DMS 273 treated with DMSO at 0.1 percent for 48 hours (cell line): ENCODE results near the gene OR13A1.
"Not testable (repeated sequence)": the region's sequence is repeated elsewhere in the genome, so short reads cannot be mapped to it uniquely, and the experiment has no call there.

Experiments
- DNase-seq: peaks from one replicate; lab custom pipeline; 2025; lab: John Stamatoyannopoulos, UW

OR13A1 gene

DNA sequence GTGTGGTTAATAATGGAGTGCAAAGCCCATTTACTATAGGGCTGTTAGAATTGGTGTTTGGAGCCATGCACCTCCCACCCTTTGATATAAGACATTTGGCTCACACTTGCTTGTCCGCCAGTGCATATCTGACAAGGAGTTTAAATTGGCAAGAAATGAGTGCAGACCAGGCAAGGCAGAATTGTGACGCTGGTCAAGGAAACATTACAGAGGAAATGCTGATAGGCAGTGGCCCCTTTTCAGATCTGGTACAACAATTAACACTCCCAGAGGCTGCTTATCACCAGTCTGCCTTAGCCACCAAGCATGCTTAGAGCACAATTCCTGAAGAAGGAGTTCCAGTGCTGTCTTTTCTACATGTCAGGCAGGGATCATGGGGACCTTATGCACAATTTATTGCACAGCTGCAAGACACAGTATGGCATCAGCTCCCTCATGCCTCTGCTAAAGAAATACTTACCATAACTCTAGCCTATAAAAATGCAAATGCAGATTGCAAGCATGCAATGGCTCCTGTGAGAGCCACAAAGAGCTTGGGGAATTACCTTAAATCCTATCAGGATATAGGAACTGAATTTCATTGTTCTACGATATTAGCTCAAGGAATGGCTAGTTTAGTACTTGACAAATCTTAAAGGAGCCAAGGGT lies 35.2 kb downstream of the OR13A1 start:
- no peak for DNase-seq

DNA sequence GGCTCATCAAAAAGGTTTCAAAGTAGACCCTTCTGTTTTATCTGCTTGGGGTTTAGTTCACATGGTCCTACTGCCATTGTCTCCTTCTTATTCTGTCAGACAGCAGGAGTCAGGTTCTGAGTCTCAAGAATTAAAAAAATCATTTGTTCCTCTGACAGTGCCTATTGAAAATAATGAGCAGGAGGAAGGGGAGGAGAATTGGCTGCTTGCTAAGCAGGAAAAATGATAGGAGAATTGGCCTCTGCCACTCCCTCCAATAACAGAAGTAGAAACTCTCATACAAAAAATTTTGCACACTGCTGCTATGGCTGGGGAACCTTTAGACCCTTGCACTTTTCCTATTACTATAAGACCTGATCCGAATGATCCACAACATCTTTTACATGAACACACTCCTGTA lies 35.7 kb downstream of the OR13A1 start:
- no peak for DNase-seq

DNA sequence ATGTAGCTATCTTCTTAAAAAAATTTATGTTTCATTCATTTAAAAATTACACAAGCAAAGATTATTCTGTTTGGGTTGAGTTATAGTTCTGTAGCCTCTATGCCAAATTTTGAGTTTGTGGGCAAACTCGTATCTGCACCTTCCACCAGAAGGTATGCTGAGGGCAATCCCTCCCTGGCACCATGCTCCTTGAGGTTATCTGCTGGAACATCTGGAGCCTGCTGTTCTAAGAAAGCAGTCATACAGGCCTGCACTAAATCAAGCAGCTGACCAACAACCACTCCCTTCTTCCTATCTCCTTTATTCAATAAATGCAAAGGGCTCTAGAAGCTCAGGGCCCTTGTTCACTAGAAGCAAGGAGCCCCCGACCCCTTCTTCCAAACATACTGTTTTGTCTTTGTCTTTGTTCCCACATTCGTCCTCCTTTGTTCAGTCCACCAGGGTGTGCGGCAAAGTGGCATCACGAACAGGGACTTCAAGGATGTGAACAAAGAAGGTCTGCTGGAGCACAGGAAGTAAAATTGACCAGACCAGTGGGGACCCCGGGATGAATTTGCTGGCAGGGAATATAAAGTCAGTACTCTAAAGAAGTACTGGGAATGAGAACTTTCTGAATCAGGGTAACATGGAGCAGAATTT lies 36.4 kb downstream of the OR13A1 start:
- no peak for DNase-seq

DNA sequence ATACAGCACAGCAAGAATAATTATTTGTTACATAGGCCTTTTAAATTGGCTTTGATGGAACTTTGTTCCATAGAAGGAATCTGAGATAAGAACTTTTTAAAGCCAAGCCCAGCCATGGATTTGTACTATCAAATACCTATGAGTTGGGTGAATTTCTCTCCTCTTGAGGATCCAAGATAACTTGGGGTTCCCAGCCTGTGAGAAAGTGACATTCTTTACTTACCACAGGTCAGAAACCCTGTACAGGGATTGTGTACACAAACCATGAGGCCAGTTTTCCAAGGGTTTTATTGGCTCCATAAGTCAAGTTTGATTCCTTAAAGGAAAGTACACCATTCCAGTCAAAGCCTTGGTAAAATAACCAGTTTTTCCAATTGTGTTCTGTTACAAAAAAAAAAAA lies 39.3 kb downstream of the OR13A1 start:
- DNase-seq, result not testable (repeated sequence)

DNA sequence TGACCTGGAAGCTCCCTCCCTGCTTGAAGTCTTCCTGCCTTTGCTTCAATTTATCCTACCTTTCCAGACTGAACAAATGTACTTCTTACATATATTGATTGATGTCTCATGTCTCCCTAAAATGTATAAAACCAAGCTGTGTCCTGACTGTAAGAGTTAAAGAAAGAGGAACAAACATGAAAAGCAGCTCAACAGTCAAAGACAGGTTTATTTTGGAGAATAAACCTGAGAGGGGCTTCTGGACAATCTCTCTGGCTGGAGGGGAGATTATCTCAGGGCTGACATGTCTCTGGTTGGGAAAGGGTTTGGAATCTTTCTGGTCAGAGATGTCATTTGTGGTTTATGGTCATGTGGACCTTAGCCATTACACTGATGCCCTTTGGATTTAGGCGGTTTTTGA lies 41.0 kb downstream of the OR13A1 start:
- no peak for DNase-seq

DNA sequence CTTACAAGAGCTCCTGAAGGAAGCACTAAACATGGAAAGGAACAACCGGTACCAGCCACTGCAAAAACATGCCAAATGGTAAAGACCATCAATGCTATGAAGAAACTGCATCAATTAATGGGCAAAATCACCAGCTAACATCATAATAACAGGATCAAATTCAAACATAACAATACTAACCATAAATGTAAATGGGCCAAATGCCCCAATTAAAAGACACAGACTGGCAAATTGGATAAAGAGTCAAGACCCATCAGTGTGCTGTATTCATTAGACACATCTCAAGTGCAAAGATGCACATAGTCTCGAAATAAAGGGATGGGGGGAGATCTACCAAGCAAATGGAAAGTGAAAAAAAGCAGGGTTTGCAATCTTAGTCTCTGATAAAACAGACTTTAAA lies 47.6 kb downstream of the OR13A1 start:
- DNase-seq, result not testable (repeated sequence)

DNA sequence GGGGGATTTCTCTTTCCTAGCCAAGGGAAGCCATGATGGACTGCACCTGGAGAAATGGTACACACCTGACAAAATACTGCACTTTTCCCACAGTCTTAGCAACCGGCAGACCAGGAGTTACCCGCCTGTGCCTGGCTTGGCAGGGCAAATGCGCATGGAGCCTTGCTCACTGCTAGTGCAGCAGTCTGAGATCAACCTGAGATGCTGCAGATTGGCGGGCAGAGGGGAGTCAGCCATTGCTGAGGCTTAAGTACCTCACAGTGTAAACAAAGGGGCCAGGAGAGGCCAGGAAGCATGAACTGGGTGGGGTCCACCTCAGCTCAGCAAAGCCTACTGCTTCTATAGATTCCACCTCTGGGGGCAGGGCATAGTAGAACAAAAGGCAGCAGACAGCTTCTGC lies 49.4 kb downstream of the OR13A1 start:
- DNase-seq, result no peak

DNA sequence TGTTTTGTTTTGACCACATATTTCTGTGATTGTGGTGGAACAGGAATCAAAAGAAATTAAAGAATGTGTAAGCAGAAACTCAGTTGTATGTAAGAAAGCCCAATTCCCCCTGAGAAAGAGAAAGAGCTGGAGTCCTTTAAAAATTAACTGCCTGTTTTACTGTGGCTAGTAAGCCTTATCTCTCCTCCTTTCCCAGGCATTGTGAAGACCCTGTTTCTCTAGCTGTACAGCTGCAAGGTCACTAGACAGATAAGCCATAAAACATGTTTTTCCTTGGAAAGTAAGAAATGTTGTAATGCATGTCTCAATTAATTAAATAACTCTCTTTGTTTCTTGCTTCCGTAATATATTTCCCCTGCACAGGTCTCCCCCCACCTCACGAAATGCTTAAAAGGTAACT lies 53.5 kb downstream of the OR13A1 start:
- no peak for DNase-seq

DNA sequence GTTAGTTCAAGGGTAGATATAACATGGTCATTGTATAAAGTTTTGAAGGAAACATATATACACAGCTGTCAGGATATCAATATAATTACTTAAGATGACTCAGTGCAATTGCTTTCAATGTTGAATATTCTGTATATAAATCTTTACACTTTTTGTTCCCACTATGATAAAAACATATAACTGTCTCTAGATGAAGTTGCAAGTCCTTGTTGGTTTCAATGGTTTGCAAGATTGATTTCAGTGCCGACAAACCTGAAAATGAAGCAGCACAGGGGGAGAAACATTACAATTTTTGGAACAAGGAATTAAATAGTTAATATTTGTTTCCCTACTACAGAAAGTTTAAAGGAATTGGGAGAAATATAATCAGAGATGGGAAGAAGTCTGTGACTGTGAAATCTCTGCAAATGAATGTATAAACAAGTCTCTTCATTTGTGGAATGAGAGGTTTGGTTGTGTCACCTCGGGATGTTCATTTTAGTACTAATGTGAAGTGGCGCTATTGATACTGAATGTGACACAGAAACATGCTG lies 54.1 kb downstream of the OR13A1 start:
- no peak for DNase-seq

DNA sequence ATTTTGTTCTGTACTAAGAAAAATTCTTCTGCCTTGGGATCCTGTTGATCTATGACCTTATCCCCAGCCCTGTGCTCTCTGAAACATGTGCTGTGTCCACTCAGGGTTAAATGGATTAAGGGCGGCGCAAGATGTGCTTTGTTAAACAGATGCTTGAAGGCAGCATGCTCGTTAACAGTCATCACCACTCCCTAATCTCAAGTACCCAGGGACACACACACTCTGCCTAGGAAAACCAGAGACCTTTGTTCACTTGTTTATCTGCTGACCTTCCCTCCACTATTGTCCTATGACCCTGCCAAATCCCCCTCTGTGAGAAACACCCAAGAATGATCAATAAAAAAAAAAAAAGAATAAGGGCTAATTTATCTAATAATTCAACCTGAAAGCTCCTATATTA lies 54.8 kb downstream of the OR13A1 start:
- not testable (repeated sequence) for DNase-seq

DNA sequence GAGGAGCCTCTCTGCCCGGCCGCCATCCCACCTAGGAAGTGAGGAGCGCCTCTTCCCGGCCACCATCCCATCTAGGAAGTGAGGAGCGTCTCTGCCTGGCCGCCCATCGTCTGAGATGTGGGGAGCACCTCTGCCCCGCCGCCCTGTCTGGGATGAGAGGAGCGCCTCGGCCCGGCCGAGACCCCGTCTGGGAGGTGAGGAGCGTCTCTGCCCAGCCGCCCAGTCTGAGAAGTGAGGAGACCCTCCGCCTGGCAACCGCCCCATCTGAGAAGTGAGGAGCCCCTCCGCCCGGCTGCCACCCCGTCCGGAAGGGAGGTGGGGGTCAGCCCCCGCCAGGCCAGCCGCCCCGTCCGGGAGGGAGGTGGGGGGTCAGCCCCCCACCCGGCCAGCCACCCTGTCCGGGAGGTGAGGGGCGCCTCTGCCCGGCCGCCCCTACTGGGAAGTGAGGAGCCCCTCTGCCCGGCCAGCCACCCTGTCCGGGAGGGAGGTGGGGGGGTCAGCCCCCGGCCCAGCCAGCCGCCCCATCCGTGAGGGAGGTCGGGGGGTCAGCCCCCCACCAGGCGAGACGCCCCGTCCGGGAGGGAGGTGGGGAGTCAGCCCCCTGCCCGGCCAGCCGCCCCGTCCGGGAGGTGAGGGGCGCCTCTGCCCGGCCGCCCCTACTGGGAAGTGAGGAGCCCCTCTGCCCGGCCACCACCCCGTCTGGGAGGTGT lies 55.5 kb downstream of the OR13A1 start:
- DNase-seq, result not testable (repeated sequence)

DNA sequence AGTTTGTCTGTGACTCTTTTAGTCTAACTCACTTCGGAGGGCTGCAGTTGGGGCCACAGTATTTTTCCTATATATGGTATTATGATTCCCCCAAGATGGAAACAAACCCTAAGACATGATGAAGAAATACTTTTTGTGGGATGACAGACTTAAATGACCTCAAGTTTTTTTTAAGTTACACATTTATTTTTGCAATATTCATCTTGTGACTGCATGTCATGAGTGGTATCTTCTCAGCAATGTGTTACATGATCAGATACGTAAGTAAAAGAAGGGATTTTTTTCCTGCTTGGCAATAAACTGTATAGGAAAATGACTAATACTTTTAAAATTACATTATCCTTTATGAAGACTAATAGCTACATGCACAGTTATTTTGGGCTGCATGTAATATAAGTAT lies 57.8 kb downstream of the OR13A1 start:
- DNase-seq, result no peak

DNA sequence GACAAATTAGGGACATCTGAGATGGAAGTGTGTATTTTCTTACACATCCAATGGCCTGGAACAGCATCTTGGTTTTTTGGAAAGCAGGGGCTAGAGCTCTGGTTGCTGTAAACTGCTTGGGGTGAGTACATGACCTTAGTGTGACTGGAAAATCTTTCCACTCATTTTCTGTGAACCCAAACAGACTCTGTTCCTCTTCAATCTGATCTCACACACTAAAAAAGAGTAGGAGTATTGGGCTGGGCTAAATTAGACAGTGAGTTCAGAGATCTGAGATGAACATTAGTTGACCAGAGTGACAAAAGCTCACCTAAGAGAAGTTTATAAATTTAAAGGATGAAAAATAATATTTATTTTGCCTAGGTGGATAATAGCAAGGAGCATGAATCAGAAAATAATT lies 59.2 kb downstream of the OR13A1 start:
- no peak for DNase-seq

DNA sequence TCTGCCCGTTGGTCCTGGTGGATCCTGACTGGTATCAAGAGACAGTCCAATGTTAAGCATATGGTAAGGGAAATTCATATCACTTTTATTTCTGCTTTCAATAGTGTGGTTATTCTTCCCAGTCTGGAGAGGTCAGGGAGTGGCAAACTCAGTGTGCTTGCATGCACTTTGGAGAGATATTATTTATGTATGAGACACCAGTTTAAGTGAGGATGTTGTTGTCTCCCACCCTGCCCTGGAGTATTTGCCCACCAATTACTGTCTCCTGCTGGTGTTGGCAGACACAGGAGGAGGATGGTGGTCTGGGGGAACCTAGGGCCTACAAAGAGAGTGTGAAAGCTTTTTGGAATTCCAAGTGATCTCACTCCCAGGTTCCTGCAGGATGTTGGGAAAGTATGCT lies 59.7 kb downstream of the OR13A1 start:
- DNase-seq, result no peak

DNA sequence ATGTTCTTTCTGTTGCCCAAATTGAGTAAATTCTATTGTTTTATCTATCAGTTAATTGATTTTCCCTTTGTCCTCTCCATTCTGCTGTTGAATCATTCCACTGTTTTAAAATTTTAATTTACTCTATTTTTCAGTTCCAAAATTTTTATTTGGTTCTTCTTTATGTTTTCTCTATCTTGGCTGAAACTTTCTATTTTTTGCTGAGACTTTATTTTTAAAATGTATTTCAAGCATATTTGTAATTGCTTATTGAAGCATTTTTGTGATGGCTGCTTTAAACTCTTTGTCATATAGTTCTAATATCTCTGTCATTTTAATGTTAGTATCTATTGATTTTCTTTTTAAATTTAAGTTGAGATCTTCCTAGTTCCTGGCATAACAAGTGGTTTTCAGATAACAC lies 60.5 kb downstream of the OR13A1 start:
- no peak for DNase-seq

DNA sequence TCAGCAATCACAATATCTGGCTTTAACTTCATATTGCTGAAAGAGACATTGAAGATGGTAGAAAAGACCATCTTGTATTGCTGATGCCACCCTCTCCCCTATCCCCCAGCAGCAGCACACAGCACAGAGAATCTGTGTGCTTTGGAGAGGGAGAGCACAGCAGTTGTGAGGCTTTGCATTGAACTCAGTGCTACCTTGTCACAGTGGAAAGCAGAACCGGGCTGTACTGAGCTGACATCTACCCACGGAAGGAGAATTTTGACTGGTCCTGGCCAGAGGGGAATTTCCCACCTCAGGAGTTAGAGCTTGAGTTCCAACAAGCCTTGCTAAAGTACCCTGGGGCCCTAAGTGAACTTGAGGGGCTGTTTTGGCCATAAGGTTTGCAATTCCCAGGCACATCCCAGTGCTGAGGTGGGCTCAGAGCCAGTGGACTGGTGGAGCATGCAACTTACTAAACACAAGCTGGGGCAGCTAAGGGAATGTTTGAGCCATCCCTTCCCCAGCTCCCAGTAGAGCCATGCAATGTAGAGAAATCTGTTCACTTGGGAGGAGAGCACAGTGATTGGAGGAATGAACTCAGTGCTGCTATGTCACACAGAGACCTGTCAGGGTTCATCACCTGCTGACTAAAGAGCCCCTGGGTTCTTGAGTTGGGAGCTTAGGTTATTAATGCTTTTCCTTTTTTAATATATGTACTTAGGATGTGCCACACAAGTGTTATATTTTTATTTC lies 62.1 kb downstream of the OR13A1 start:
- no peak for DNase-seq
